Gastroesophageal sphincter (tissue), 4 donors: Measurements from ENCODE around the gene SYNC. TPM values are rescaled to one million over a fixed set of nuclear protein-coding genes. Genes with fewer than 3 reads are reported as not detected.

Source experiments
- ATAC-seq: fragments of 150-250 bp; one replicate; pipeline ENCODE4 v1.9.1; 2016; ENCODE audit warnings: mild to moderate bottlenecking, moderate library complexity
- H3K27ac ChIP-seq, 4 donors: fragments of 200-600 bp; sonication (generic) in 3 of 4; 1 replicate in 3 of 4; 2 replicates in 1 of 4; pipeline ENCODE4 v1.5.1; 2016 to 2019
- H3K27me3 ChIP-seq: fragments of 200-600 bp; sonication (generic); one replicate; pipeline ENCODE4 v1.5.1; 2019
- H3K36me3 ChIP-seq, 2 donors: fragments of 200-600 bp; sonication (generic); one replicate each; pipeline ENCODE4 v1.5.1; 2019; ENCODE audit warnings: control low read depth in 1 of 2
- H3K4me1 ChIP-seq, 3 donors: fragments of 200-600 bp; sonication (generic); 1 replicate in 2 of 3; 2 replicates in 1 of 3; pipeline ENCODE4 v1.5.1; 2016 to 2019; ENCODE audit warnings: control low read depth in 2 of 3
- H3K4me3 ChIP-seq, 2 donors: fragments of 200-600 bp; sonication (generic); one replicate each; pipeline ENCODE4 v1.5.1; 2019; ENCODE audit warnings: mild to moderate bottlenecking in 1 of 2, moderate library complexity in 1 of 2
- H3K9me3 ChIP-seq, 3 donors: fragments of 200-600 bp; sonication (generic); one replicate each; pipeline ENCODE4 v1.5.1; 2017 to 2019; ENCODE audit warnings: control low read depth in 2 of 3
- EP300 ChIP-seq: sonication (generic); formaldehyde crosslinking; IDR thresholded peaks from one replicate; pipeline ENCODE4 v1.6.1; 2017; ENCODE audit warnings: antibody characterized with exemption, mild to moderate bottlenecking
- POLR2A ChIP-seq, 2 donors: fragments of 450-650 bp; IDR thresholded peaks; one replicate each; pipeline ENCODE4 v1.6.1; 2017; ENCODE audit warnings: antibody characterized with exemption in 2 of 2, mild to moderate bottlenecking in 2 of 2, moderate library complexity in 1 of 2
- POLR2AphosphoS5 ChIP-seq: sonication (generic); formaldehyde crosslinking; IDR thresholded peaks from one replicate; pipeline ENCODE4 v1.6.1; 2017; ENCODE audit warnings: antibody characterized with exemption
- WGBS, 2 donors: methylation state at CpG; one replicate each; pipeline ENCODE4 v1.1.5; 2018; ENCODE audit warnings: low coverage in 1 of 2; 5-methylcytosine and 5-hydroxymethylcytosine counted together
- total RNA-seq, 4 donors: library from RNA; depleted of rRNA; stranded (reverse); fragments of >200 nt; gene quantifications; one replicate each; pipeline ENCODE4 v1.1.0, GENCODE V29; 2016
- TF ChIP-seq, protein P1 (sequence below), 4 experiments: fragments of 200-600 bp in 2 of 4; fragments of 450-650 bp in 2 of 4; sonication (generic) in 1 of 4; IDR thresholded peaks; one replicate each; pipeline ENCODE4 v1.5.1; 2017 to 2019; ENCODE audit warnings: antibody characterized with exemption in 4 of 4, mild to moderate bottlenecking in 2 of 4, moderate library complexity in 2 of 4

The SYNC gene
- total RNA-seq, 4 donors from 2014 or later, result 132 to 265 (median 167) TPM

- TF ChIP-seq, protein P1, sequence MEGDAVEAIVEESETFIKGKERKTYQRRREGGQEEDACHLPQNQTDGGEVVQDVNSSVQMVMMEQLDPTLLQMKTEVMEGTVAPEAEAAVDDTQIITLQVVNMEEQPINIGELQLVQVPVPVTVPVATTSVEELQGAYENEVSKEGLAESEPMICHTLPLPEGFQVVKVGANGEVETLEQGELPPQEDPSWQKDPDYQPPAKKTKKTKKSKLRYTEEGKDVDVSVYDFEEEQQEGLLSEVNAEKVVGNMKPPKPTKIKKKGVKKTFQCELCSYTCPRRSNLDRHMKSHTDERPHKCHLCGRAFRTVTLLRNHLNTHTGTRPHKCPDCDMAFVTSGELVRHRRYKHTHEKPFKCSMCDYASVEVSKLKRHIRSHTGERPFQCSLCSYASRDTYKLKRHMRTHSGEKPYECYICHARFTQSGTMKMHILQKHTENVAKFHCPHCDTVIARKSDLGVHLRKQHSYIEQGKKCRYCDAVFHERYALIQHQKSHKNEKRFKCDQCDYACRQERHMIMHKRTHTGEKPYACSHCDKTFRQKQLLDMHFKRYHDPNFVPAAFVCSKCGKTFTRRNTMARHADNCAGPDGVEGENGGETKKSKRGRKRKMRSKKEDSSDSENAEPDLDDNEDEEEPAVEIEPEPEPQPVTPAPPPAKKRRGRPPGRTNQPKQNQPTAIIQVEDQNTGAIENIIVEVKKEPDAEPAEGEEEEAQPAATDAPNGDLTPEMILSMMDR (IDR thresholded peaks at IDR 0.05), result no peak
- no peak for TF ChIP-seq POLR2A (IDR thresholded peaks at IDR 0.05)
- TF ChIP-seq EP300, result no peak
- TF ChIP-seq POLR2AphosphoS5, result no peak
- no peaks in the 10 kb centered on the region for H3K27me3 ChIP-seq
- no peak overlapping the region for H3K4me3 ChIP-seq
- H3K27ac ChIP-seq, result no peak overlapping the region
- WGBS, 2 donors, result 52 to 73% methylated on average over 2 to 8 of the region's 9 CpGs
- no peaks in the 10 kb centered on the region for H3K36me3 ChIP-seq
- no peaks in the 10 kb centered on the region for H3K9me3 ChIP-seq
- H3K4me1 ChIP-seq, result peaks cover 0 to 24% (median 15%) of the 10 kb centered on the region in 3 donors
- no peak for ATAC-seq
Measured at GRCh38 chr1:32746130-32746529, 43.6 kb upstream of the SYNC start.

- peak overlapping the region in 3 of 4 donors; percentile 91 to 95 (median 94) for H3K27ac ChIP-seq
- peaks cover 0 to 36% (median 18%) of the 10 kb centered on the region in 3 donors for H3K4me1 ChIP-seq
- H3K36me3 ChIP-seq, result no peaks in the 10 kb centered on the region
- no peak for ATAC-seq
- H3K27me3 ChIP-seq, result no peaks in the 10 kb centered on the region
- H3K9me3 ChIP-seq, result no peaks in the 10 kb centered on the region
- TF ChIP-seq, protein P1 (IDR thresholded peaks at IDR 0.05), result no peak
- no peak for TF ChIP-seq EP300
- no peak for TF ChIP-seq POLR2A (IDR thresholded peaks at IDR 0.05)
- TF ChIP-seq POLR2AphosphoS5, result no peak
- no peak overlapping the region for H3K4me3 ChIP-seq
Measured at GRCh38 chr1:32744071-32744425, 41.5 kb upstream of the SYNC start.

DNA sequence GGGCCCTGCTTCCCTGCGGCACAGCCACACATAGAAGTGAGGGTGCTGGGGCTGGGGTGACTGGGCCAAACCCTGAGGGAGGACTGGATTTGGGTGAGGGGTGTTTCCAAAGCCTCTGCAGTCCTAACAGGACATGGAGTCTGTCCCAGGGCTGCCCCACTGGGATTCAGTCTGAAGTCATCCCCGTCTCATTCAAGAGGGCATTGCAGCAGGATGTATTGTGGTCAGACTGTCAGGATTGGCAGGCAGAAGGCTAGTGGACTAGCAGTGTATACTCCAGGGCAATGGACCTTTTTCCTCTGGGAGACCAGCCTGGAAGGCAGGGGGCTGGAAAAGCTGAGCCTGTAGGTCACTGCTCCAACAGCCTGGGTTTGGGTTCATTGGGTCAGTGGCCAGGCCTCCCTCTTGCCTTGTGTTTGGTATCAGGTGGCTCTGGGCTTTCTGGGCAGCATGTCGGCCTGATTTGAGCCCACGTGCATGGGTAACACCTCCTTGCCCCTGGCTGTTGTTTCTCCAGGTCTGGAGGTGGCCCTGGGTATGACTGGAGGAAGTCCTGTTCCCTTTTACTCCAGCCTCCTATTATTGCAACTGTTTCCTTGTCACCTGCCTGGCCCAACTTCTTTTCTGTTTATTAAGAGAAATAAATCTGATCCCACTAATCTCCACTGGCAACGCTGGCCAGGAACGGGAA is 41.0 kb upstream of the SYNC start:
- Histone ChIP-seq H3K36me3 (no peaks in the 10 kb centered on the region), H3K4me1 (peaks cover 0 to 36% (median 18%) of the 10 kb centered on the region in 3 donors), H3K27me3 (no peaks in the 10 kb centered on the region), H3K4me3 (peak overlapping the region in 1 of 2 donors; percentile 86), H3K9me3 (no peaks in the 10 kb centered on the region), H3K27ac (peak overlapping the region in 3 of 4 donors; percentile 91 to 95 (median 94))
- 37 to 47% methylated on average over 2 to 3 of the region's 6 CpGs for WGBS, 2 donors
- TF ChIP-seq, protein P1 (IDR thresholded peaks at IDR 0.05), result no peak
- peak; percentile 28 for TF ChIP-seq POLR2AphosphoS5
- TF ChIP-seq POLR2A (IDR thresholded peaks at IDR 0.05), result no peak
- no peak for ATAC-seq

DNA sequence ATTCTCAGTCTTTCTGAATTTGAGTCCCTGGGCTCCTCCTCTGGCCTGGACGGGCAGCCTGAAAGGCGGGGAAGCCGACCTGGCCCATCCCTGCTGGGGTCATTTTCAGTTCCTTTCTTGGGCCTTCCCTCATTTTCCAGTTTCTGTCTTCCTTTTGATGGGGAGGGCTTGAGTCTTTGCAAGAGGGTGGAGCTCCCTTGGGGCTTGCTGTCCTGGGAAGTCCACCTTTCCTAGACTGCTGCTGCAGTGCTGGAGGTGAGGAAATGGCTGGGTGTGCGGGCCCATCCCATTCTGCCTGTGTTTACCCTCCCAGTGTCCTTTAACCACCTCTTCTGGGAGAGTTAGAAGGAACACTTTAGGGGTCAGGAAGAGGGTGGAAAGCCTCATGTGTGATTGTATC is 40.4 kb upstream of the SYNC start:
- Histone ChIP-seq H3K27ac (peak overlapping the region in 3 of 4 donors; percentile 91 to 95 (median 94)), H3K4me3 (peak overlapping the region in 1 of 2 donors; percentile 86), H3K4me1 (peaks cover 0 to 36% (median 18%) of the 10 kb centered on the region in 3 donors), H3K36me3 (no peaks in the 10 kb centered on the region), H3K9me3 (no peaks in the 10 kb centered on the region), H3K27me3 (no peaks in the 10 kb centered on the region)
- TF ChIP-seq POLR2AphosphoS5 (no peak), POLR2A (IDR thresholded peaks at IDR 0.05) (no peak), EP300 (no peak)
- TF ChIP-seq, protein P1 (IDR thresholded peaks at IDR 0.05), result no peak
- peak; percentile 18 for ATAC-seq
- WGBS, 2 donors, result 59% methylated on average over 3 of the region's 4 CpGs; no CpG with 5 or more reads in 1 of the 2 donors
